HEK293 (cell line): ENCODE data around the gene CACNA1G.

ENCODE experiments used
- OVOL3 ChIP-seq: fragments of 450-650 bp; formaldehyde crosslinking; IDR thresholded peaks from 2 replicates; pipeline ENCODE4 v1.5.1; 2016; ENCODE audit warnings: missing biosample characterization, missing genetic modification characterization
- REPIN1 ChIP-seq: fragments of 450-650 bp; formaldehyde crosslinking; IDR thresholded peaks from 2 replicates; pipeline ENCODE4 v1.5.1; 2017; ENCODE audit warnings: missing biosample characterization, missing genetic modification characterization, low read depth

GRCh38 chr17:50625032-50625871 is 64.7 kb downstream of the CACNA1G start:
- TF ChIP-seq OVOL3 (tag by site-specific recombination) = no peak
- no peak for TF ChIP-seq REPIN1 (tag by site-specific recombination)
